Measurements from ENCODE around the gene C5orf24.
A peak's percentile ranks its signal among the peaks of the same experiment; 100 is the strongest.

Gene C5orf24

DNA sequence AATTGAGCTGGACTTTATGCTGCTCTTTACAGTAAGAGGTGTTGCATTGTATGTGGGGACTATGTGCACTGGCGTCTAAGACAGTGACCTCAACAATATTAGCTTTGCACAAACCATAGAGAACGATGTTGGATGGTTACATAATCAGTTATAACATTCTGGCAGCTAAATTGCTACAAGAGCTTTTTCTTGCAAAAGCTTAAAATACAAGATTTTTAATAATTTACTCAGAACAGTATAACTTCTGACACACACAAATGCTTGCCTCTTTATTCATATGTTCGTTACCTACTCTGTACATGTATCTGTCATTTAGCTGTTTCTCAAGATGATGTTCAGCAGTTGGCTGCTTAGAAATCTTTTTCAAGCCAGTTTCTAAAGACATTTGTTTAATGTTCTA, 11.6 kb downstream of the C5orf24 start:
- TF ChIP-seq, protein P1, sequence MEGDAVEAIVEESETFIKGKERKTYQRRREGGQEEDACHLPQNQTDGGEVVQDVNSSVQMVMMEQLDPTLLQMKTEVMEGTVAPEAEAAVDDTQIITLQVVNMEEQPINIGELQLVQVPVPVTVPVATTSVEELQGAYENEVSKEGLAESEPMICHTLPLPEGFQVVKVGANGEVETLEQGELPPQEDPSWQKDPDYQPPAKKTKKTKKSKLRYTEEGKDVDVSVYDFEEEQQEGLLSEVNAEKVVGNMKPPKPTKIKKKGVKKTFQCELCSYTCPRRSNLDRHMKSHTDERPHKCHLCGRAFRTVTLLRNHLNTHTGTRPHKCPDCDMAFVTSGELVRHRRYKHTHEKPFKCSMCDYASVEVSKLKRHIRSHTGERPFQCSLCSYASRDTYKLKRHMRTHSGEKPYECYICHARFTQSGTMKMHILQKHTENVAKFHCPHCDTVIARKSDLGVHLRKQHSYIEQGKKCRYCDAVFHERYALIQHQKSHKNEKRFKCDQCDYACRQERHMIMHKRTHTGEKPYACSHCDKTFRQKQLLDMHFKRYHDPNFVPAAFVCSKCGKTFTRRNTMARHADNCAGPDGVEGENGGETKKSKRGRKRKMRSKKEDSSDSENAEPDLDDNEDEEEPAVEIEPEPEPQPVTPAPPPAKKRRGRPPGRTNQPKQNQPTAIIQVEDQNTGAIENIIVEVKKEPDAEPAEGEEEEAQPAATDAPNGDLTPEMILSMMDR (IDR thresholded peaks at IDR 0.05; ENCODE audit: control insufficient read depth, extremely low read depth, insufficient read depth): no peak
- no peak for DNase-seq (ENCODE audit: low read depth)
- no peak overlapping the region for H3K4me3 ChIP-seq (ENCODE audit: low read depth, low read length)

DNA sequence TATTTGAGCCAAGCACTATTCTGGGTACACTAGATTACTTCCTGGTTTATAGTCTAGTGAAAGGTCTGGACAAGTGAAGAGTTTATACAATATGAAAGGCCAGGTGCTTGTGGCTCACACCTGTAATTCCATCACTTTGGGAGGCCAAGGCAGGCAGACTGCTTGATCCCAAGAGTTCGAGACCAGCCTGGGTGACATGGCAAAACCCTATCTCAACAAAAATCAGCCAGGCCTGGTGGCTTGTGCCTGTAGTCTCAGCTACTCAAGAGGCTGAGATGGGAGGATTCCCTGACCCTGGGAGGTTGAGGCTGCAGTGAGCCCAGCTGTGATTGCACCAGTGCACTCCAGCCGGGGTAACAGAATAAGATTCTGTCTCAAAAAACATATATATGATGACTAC, 18.9 kb downstream of the C5orf24 start:
- TF ChIP-seq, protein P1 (IDR thresholded peaks at IDR 0.05; ENCODE audit: control insufficient read depth, extremely low read depth, insufficient read depth): no peak
- no peak for DNase-seq (ENCODE audit: low read depth)
- no peak overlapping the region for H3K4me3 ChIP-seq (ENCODE audit: low read depth, low read length)

DNA sequence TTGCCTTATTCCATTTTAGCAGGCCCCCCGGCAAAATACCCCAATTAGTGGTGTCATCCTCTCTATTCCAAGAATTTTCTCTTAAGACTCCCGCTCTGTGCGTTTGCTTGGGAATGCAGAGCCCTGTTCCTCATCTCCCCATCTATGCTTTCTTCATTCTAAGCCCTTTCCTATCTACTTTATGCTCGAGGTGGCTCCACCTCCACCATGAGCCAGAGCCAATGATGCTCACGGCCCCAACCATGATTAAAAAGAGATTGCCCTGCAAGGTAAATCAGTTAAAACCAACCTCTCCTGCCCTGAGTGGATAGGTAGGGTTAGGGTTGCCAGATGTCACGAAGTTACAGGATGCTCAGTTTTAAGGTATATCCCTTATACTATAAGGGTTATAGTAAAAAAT, 27.7 kb downstream of the C5orf24 start:
- no peak for DNase-seq (ENCODE audit: low read depth)
- H3K4me3 ChIP-seq (ENCODE audit: low read depth, low read length): no peak overlapping the region; the same call in 1 of the 2 replicates
- TF ChIP-seq, protein P1 (IDR thresholded peaks at IDR 0.05; ENCODE audit: control insufficient read depth, extremely low read depth, insufficient read depth): no peak

DNA sequence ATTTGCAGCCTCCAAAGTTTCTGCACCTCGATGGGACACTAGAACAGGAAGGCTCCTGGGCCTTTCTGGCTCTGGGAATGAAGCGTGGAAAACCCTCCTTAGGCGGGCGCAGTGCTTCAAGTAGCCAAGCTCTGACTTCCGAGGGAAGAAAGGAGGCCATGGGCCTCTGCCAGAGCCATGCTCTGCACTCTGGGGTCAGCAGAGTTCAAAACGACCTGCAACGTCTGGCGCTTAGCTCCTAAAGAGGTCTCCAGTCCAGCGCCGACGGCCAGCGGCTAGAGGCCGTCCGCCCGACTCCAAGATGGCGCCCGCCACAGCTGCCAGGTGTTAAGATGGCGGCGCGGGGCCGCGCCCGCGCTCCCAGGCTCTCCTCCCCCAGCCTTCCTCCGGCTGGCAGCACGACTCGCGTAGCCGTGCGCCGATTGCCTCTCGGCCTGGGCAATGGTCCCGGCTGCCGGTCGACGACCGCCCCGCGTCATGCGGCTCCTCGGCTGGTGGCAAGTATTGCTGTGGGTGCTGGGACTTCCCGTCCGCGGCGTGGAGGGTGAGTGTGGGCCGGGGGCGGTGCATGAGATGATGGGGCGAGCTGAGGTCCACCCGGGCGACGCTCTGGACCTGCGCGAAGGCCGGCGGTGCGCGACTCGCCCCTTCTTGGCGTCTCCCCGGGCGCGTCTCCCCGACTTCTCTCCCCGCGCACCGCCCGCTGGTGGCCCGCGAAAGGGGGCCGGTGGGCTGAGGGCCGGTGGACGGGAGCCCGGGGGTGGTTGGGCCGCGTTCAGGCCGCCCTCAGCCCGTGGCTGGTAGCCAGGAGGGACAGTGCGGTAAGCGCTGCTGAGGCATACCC, 28.4 kb downstream of the C5orf24 start, which contains the start of gene TXNDC15:
TXNDC15 (plus strand) TSS at position 385 of the 844 bp plus-strand sequence; CDS start at position 442, 57 bp downstream.
- DNase-seq (ENCODE audit: low read depth): peak; percentile 57
- TF ChIP-seq, protein P1 (IDR thresholded peaks at IDR 0.05; ENCODE audit: control insufficient read depth, extremely low read depth, insufficient read depth): no peak
- peak within 1 kb of the TSS; percentile 75 for H3K4me3 ChIP-seq (ENCODE audit: low read depth, low read length)

DNA sequence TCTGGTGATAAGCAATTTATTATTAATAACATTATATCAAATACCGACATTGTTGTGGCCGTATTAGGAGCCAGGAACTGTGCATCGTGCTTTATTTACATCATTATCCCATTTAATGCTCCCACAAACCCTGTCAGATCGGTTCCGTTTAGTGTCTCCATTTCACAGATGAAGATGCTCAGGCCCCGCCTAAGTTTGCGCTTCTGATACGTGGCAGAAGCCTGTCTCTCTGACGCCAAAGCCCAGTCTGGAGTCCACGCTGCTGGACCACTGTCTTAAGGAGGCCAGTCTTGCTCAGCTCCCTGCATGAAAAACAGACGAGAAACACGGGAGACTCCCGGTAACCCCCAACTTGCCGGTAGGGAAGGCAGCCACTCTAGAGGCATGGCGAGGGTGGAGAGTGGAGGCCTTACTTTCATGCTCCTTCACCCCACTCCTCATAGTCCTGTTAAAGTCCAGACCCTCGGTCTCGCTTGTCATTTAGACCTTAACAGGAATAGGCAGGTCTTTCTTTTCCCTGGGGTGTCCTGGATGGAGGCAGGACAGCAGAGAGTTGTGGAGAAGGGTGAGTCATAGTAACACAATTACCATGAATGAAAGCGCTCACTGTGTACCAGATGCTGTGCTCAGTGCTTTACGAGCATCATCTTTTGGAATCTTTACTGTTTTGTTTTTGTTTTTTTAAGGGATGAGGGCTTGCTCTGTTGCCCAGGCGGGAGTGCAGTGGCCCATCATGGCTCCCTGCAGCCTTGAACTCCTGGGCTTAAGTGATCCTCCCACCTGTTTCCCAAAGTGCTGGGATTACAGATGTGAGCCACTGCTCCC, 29.3 kb downstream of the C5orf24 start:
- no peak for DNase-seq (ENCODE audit: low read depth)
- TF ChIP-seq, protein P1 (IDR thresholded peaks at IDR 0.05; ENCODE audit: control insufficient read depth, extremely low read depth, insufficient read depth): no peak
- H3K4me3 ChIP-seq (ENCODE audit: low read depth, low read length): peak overlapping the region; percentile 75

DNA sequence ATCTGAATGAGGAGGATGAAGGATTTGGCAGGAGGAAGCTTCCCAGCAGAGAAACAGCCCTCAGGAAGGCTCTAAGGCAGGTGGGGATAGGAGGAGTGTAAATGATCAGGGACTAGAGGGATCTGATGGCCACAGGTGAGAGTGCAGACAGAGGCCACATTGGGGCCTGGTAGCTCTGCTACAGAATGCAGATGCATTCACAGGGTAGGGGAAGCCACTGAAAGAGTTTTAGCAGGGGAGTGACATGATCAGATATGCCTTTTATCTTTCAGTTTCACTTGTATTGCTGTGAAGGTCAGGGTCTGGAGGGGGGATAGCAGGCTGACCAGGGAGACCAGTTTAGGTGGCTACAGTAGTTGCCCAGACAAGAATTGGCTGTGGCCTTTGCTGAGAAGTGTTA, 31.4 kb downstream of the C5orf24 start:
- no peak for DNase-seq (ENCODE audit: low read depth)
- no peak overlapping the region for H3K4me3 ChIP-seq (ENCODE audit: low read depth, low read length)
- TF ChIP-seq, protein P1 (IDR thresholded peaks at IDR 0.05; ENCODE audit: control insufficient read depth, extremely low read depth, insufficient read depth): no peak

Measured in LNCaP clone FGC (cell line).